Ascending aorta (tissue), 2 donors: ENCODE measurements around the gene SEPTIN5. TPM values are rescaled to one million over a fixed set of nuclear protein-coding genes. Genes with fewer than 3 reads are reported as not detected.

Source experiments
- DNase-seq, 2 donors: peaks; one replicate each; pipeline ENCODE4 v3.0.0-alpha.2; 2019; ENCODE audit warnings: low spot score in 2 of 2
- H3K27ac ChIP-seq, 2 donors: fragments of 200-600 bp; sonication (generic); one replicate each; pipeline ENCODE4 v1.5.1; 2016 to 2017; ENCODE audit warnings: mild to moderate bottlenecking in 1 of 2
- H3K27me3 ChIP-seq: fragments of 200-600 bp; sonication (generic); one replicate; pipeline ENCODE4 v1.5.1; 2017
- H3K36me3 ChIP-seq, 2 donors: fragments of 200-600 bp; sonication (generic); one replicate each; pipeline ENCODE4 v1.5.1; 2016
- H3K4me1 ChIP-seq, 2 donors: fragments of 200-600 bp; sonication (generic); one replicate each; pipeline ENCODE4 v1.5.1; 2016 to 2017; ENCODE audit warnings: mild to moderate bottlenecking in 1 of 2
- H3K4me3 ChIP-seq, 2 donors: fragments of 200-600 bp; sonication (generic); one replicate each; pipeline ENCODE4 v1.5.1; 2016 to 2017; ENCODE audit warnings: mild to moderate bottlenecking in 1 of 2
- H3K9me3 ChIP-seq, 2 donors: fragments of 200-600 bp; sonication (generic); one replicate each; pipeline ENCODE4 v1.5.1; 2016
- CTCF ChIP-seq, 3 experiments: fragments of 200-600 bp in 2 of 3; fragments of 450-650 bp in 1 of 3; sonication (generic) in 2 of 3; IDR thresholded peaks; one replicate each; pipeline ENCODE4 v1.5.1; 2016 to 2019; ENCODE audit warnings: antibody characterized with exemption in 3 of 3, mild to moderate bottlenecking in 1 of 3, moderate library complexity in 1 of 3
- intact Hi-C: fragments of 100-400 bp; cut with DNase I; formaldehyde crosslinking; loops from one replicate; pipeline ENCODE4 v1.15.1; 2023
- total RNA-seq: library from RNA; depleted of rRNA; stranded (reverse); fragments of >200 nt; gene quantifications from one replicate; pipeline ENCODE4 v1.1.0, GENCODE V29; 2016

Gene SEPTIN5
- total RNA-seq, 1 donor from 2014 or later: 105 TPM

GRCh38 chr22:19717181-19717580, 2.9 kb downstream of the SEPTIN5 start:
- peaks cover 13 to 31% of the 10 kb centered on the region in 2 donors for H3K4me1 ChIP-seq
- H3K27me3 ChIP-seq: no peaks in the 10 kb centered on the region
- H3K9me3 ChIP-seq: no peaks in the 10 kb centered on the region
- intact Hi-C loops: loop anchor here (5.0 to 10.0 kb wide), 6 partner anchors 82 to 572 kb away; partner anchors contain the start of genes CLTCL1, ESS2, HIRA and MRPL40
- no peak overlapping the region for H3K27ac ChIP-seq
- TF ChIP-seq CTCF (IDR thresholded peaks at IDR 0.05): no peak
- peak overlapping the region in 1 of 2 donors; percentile 87 for H3K4me3 ChIP-seq
- no peak for DNase-seq
- peaks cover 8% of the 10 kb centered on the region in 2 donors for H3K36me3 ChIP-seq

GRCh38 chr22:19717691-19718455, 3.6 kb downstream of the SEPTIN5 start:
- Histone ChIP-seq H3K4me1 (peaks cover 13 to 31% of the 10 kb centered on the region in 2 donors), H3K36me3 (peaks cover 10 to 14% of the 10 kb centered on the region in 2 donors), H3K9me3 (no peaks in the 10 kb centered on the region), H3K27me3 (no peaks in the 10 kb centered on the region), H3K4me3 (peak overlapping the region; percentile 85 to 87), H3K27ac (peak overlapping the region; percentile 78 to 80)
- DNase-seq: peak in 1 of 2 donors; percentile 87
- TF ChIP-seq CTCF (IDR thresholded peaks at IDR 0.05): peak; percentile 89 to 97 (median 91)
- intact Hi-C loops: loop anchor here (1.0 to 10.0 kb wide), 9 partner anchors 39 to 573 kb away; partner anchors contain the start of genes CDC45, CLTCL1, ESS2 and GNB1L

- no peak for DNase-seq
- Histone ChIP-seq H3K4me3 (peak overlapping the region; percentile 85 to 87), H3K27ac (peak overlapping the region; percentile 78 to 80), H3K9me3 (no peaks in the 10 kb centered on the region), H3K4me1 (peaks cover 13 to 31% of the 10 kb centered on the region in 2 donors), H3K36me3 (peaks cover 10 to 18% of the 10 kb centered on the region in 2 donors), H3K27me3 (no peaks in the 10 kb centered on the region)
- TF ChIP-seq CTCF (IDR thresholded peaks at IDR 0.05): no peak
- intact Hi-C loops: loop anchor here (1.0 to 10.0 kb wide), 9 partner anchors 39 to 574 kb away; partner anchors contain the start of genes CDC45, CLTCL1, ESS2 and GNB1L
Observed at GRCh38 chr22:19718456-19719049, 4.2 kb downstream of the SEPTIN5 start.

- peaks cover 13 to 27% of the 10 kb centered on the region in 2 donors for H3K4me1 ChIP-seq
- intact Hi-C loops: loop anchor here (2.0 to 10.0 kb wide), 8 partner anchors 84 to 574 kb away; partner anchors contain the start of genes CDC45, CLTCL1, ESS2 and GNB1L
- peaks cover 10 to 18% of the 10 kb centered on the region in 2 donors for H3K36me3 ChIP-seq
- TF ChIP-seq CTCF (IDR thresholded peaks at IDR 0.05): no peak
- peak overlapping the region; percentile 78 to 80 for H3K27ac ChIP-seq
- peak overlapping the region; percentile 85 to 87 for H3K4me3 ChIP-seq
- H3K27me3 ChIP-seq: no peaks in the 10 kb centered on the region
- DNase-seq: no peak
- no peaks in the 10 kb centered on the region for H3K9me3 ChIP-seq
Observed at GRCh38 chr22:19719050-19719482, 4.8 kb downstream of the SEPTIN5 start.

GRCh38 chr22:19719488-19720021, 5.3 kb downstream of the SEPTIN5 start:
- Histone ChIP-seq H3K4me3 (peak overlapping the region; percentile 85 to 87), H3K27ac (peak overlapping the region; percentile 78 to 80), H3K36me3 (peaks cover 10 to 18% of the 10 kb centered on the region in 2 donors), H3K9me3 (no peaks in the 10 kb centered on the region), H3K27me3 (no peaks in the 10 kb centered on the region), H3K4me1 (peaks cover 12 to 26% of the 10 kb centered on the region in 2 donors)
- intact Hi-C loops: loop anchor here (2.0 to 10.0 kb wide), 8 partner anchors 85 to 575 kb away; partner anchors contain the start of genes CDC45, CLTCL1, ESS2 and GNB1L
- DNase-seq: no peak
- TF ChIP-seq CTCF (IDR thresholded peaks at IDR 0.05): no peak
